K562 (cell line): ENCODE results near the gene RANBP3. TPM values are rescaled to one million over a fixed set of nuclear protein-coding genes. Genes with fewer than 3 reads are reported as not detected.

Experiments used
- ATAC-seq: fragments of 200-7000 bp; cut with Tn5 transposase; 3 replicates; pipeline ENCODE4 v1.9.1; 2020; ENCODE audit warnings: moderate library complexity
- BruUV-seq: library from RNA; stranded (reverse); fragments of 400-500 nt; replicated peaks from 2 replicates; lab custom pipeline; 2021; lab: Mats Ljungman, UMichigan
- CTCF ChIA-PET: fragments of 300-600 bp; formaldehyde crosslinking; extraction: SDS; loops from one replicate; lab custom pipeline; 2021; ENCODE audit warnings: low intra/inter-chr PET ratio; lab: Yijun Ruan, JAX
- POLR2A ChIA-PET: fragments of 300-600, 350-650 bp; sonication (Branson Sonifier 250); formaldehyde crosslinking; extraction: SDS; loops from one replicate; lab custom pipeline; 2021; ENCODE audit warnings: antibody characterized with exemption, inconsistent platforms; lab: Yijun Ruan, JAX
- DNase-seq, 4 experiments: peaks; one replicate each; pipeline versions ENCODE4 v3.0.0 to v3.0.0-alpha.2; 2011 to 2018; ENCODE audit warnings: low spot score in 3 of 4, mixed read lengths in 3 of 4; ENCODE audit errors: extremely low read depth in 1 of 4
- FAIRE-seq: peaks from 2 replicates; lab custom pipeline; 2011; peaks lifted over from hg19 to GRCh38; lab: Jason Lieb, UNC
- H2AFZ ChIP-seq: 2 replicates; pipeline ENCODE4 v1.6.0; 2011; ENCODE audit warnings: low read depth, low read length, control low read depth, inconsistent platforms
- H3K27ac ChIP-seq: fragments of 200-600 bp; 3 replicates; pipeline ENCODE4 v1.8.0; 2011; ENCODE audit warnings: low read depth, mild to moderate bottlenecking, control low read depth, inconsistent platforms, low read length, moderate library complexity, mixed read lengths; ENCODE audit errors: extremely low read depth
- H3K27me3 ChIP-seq, 2 experiments: fragments of 300-600 bp in 1 of 2; 2 replicates in 1 of 2; 3 replicates in 1 of 2; pipeline versions ENCODE4 v1.6.0 to v1.8.0; 2011; ENCODE audit warnings: inconsistent platforms in 2 of 2, low read length in 2 of 2, mild to moderate bottlenecking in 1 of 2, mixed read lengths in 1 of 2, moderate library complexity in 1 of 2; ENCODE audit not compliant: control insufficient read depth in 2 of 2, insufficient read depth in 2 of 2
- H3K36me3 ChIP-seq: fragments of 300-600 bp; 3 replicates; pipeline ENCODE4 v1.8.0; 2011; ENCODE audit warnings: mild to moderate bottlenecking, low read length, inconsistent platforms; ENCODE audit not compliant: control insufficient read depth, insufficient read depth
- H3K4me1 ChIP-seq, 2 experiments: fragments of 200-600 bp in 1 of 2; replicated peaks in 1 of 2; 2 replicates in 1 of 2; 3 replicates in 1 of 2; pipeline versions ENCODE4 v1.5.1 to v1.8.0; 2011; ENCODE audit warnings: inconsistent platforms in 2 of 2, low read length in 2 of 2, mild to moderate bottlenecking in 1 of 2, mixed read lengths in 1 of 2, moderate library complexity in 1 of 2; ENCODE audit not compliant: control insufficient read depth in 2 of 2, insufficient read depth in 2 of 2
- H3K4me2 ChIP-seq: 2 replicates; pipeline ENCODE4 v1.6.1; 2011; ENCODE audit warnings: low read length, control low read depth, inconsistent platforms, mixed read lengths; ENCODE audit not compliant: insufficient read depth
- H3K4me3 ChIP-seq: fragments of 200-600 bp; sonication (generic), shearing (Covaris generic); 2 replicates; pipeline ENCODE4 v1.5.1; 2016; ENCODE audit warnings: control low read depth, inconsistent platforms
- H3K79me2 ChIP-seq: fragments of 200-600 bp; 3 replicates; pipeline ENCODE4 v1.8.0; 2011; ENCODE audit warnings: low read length, inconsistent platforms; ENCODE audit not compliant: control insufficient read depth, insufficient read depth
- H3K9ac ChIP-seq, 2 experiments: 2 replicates each; pipeline versions ENCODE4 v1.6.0 to v1.6.1; 2011; ENCODE audit warnings: low read depth in 2 of 2, low read length in 2 of 2, control low read depth in 1 of 2, inconsistent platforms in 1 of 2, mild to moderate bottlenecking in 1 of 2, mixed read lengths in 1 of 2; ENCODE audit not compliant: insufficient read depth in 1 of 2
- H3K9me1 ChIP-seq: one replicate; pipeline ENCODE4 v1.6.0; 2011; ENCODE audit warnings: inconsistent platforms, mild to moderate bottlenecking, low read length, moderate library complexity; ENCODE audit not compliant: control insufficient read depth, insufficient read depth
- H3K9me3 ChIP-seq: replicated peaks from 2 replicates; pipeline ENCODE4 v1.5.1; 2011; ENCODE audit warnings: low read depth, low read length, inconsistent platforms; ENCODE audit not compliant: control insufficient read depth, insufficient read depth
- H4K20me1 ChIP-seq: replicated peaks from 2 replicates; pipeline ENCODE4 v1.6.1; 2011; ENCODE audit warnings: low read length, inconsistent platforms, mixed read lengths; ENCODE audit not compliant: control insufficient read depth, insufficient read depth
- ARNT ChIP-seq, 2 experiments: fragments of 450-650 bp; IDR thresholded peaks; 2 replicates each; pipeline ENCODE4 v1.6.1; 2016; ENCODE audit warnings: mild to moderate bottlenecking in 1 of 2
- BRD9 ChIP-seq: fragments of 450-650 bp; IDR thresholded peaks from 2 replicates; pipeline ENCODE4 v1.6.1; 2018; ENCODE audit warnings: low read depth; ENCODE audit not compliant: partially characterized antibody
- CREM ChIP-seq: IDR thresholded peaks from 2 replicates; pipeline ENCODE4 v1.6.1; 2014; ENCODE audit warnings: antibody characterized with exemption, low read depth
- CTBP1 ChIP-seq: fragments of 450-650 bp; IDR thresholded peaks from 2 replicates; pipeline ENCODE4 v1.6.1; 2016; ENCODE audit warnings: borderline replicate concordance
- DDX20 ChIP-seq: fragments of 450-650 bp; IDR thresholded peaks from 2 replicates; pipeline ENCODE4 v1.6.1; 2016; ENCODE audit warnings: missing genetic modification characterization, low read depth, mild to moderate bottlenecking, missing compliant biosample characterization, moderate library complexity
- E2F3 ChIP-seq: fragments of 250-450 bp; sonication (Bioruptor Pico); IDR thresholded peaks from 2 replicates; pipeline ENCODE4 v1.4.0; 2020; ENCODE audit warnings: mild to moderate bottlenecking
- HBP1 ChIP-seq: fragments of 450-650 bp; formaldehyde crosslinking; IDR thresholded peaks from 2 replicates; pipeline ENCODE4 v1.4.0; 2022; ENCODE audit warnings: missing genetic modification characterization
- KLF16 ChIP-seq: IDR thresholded peaks from 2 replicates; pipeline ENCODE4 v1.6.1; 2016; ENCODE audit warnings: antibody characterized with exemption
- MXI1 ChIP-seq: IDR thresholded peaks from 2 replicates; pipeline ENCODE4 v1.6.1; 2011; ENCODE audit warnings: low read depth, mild to moderate bottlenecking, improper control_type of control experiment, low read length
- MYC ChIP-seq, 2 experiments: fragments of 250-450 bp in 1 of 2; sonication (Bioruptor Pico) in 1 of 2; IDR thresholded peaks; 2 replicates each; pipeline versions ENCODE4 v1.5.1 to v1.6.1; 2012 to 2021; ENCODE audit warnings: low read depth in 2 of 2, borderline replicate concordance in 1 of 2, improper control_type of control experiment in 1 of 2, low read length in 1 of 2, mild to moderate bottlenecking in 1 of 2, moderate library complexity in 1 of 2
- NEUROD1 ChIP-seq: fragments of 150-350 bp; IDR thresholded peaks from 2 replicates; pipeline ENCODE4 v1.6.1; 2014; ENCODE audit warnings: borderline replicate concordance, low read length, low read depth; ENCODE audit not compliant: partially characterized antibody
- RUNX1 ChIP-seq: sonication (generic); IDR thresholded peaks from 2 replicates; pipeline ENCODE4 v1.6.1; 2016; ENCODE audit warnings: antibody characterized with exemption, low read depth
- SMARCE1 ChIP-seq: fragments of 450-650 bp; IDR thresholded peaks from 2 replicates; pipeline ENCODE4 v1.7.1; 2016; ENCODE audit warnings: mild to moderate bottlenecking
- USF2 ChIP-seq: sonication (generic); formaldehyde crosslinking; IDR thresholded peaks from 2 replicates; pipeline ENCODE4 v1.5.0; 2020; ENCODE audit warnings: missing genetic modification reagents
- ZEB2 ChIP-seq: fragments of 450-650 bp; IDR thresholded peaks from 2 replicates; pipeline ENCODE4 v1.6.1; 2016
- ZKSCAN1 ChIP-seq: fragments of 150-350 bp; IDR thresholded peaks from 2 replicates; pipeline ENCODE4 v1.6.1; 2016; ENCODE audit warnings: low read depth, low read length
- ZKSCAN8 ChIP-seq: fragments of 200-800 bp; sonication (Bioruptor generic); IDR thresholded peaks from 2 replicates; pipeline ENCODE4 v1.6.1; 2016; ENCODE audit warnings: missing genetic modification characterization, missing compliant biosample characterization
- ZNF174 ChIP-seq: fragments of 250-450 bp; sonication (Bioruptor Pico); IDR thresholded peaks from 2 replicates; pipeline ENCODE4 v1.4.0; 2020; ENCODE audit warnings: mild to moderate bottlenecking
- WGBS: fragments of 100-300 bp; shearing (Covaris generic); methylation state at CpG from one replicate; pipeline ENCODE4 v1.1.6; 2016; ENCODE audit warnings: low coverage, mixed read lengths; ENCODE audit not compliant: insufficient coverage; ENCODE audit errors: missing lambda C conversion rate; 5-methylcytosine and 5-hydroxymethylcytosine counted together
- in situ Hi-C: fragments of 300-500 bp; cut with MboI; formaldehyde crosslinking; loops from 4 replicates; pipeline ENCODE4 v1.15.0; 2018; ENCODE audit warnings: inconsistent platforms, mixed read lengths
- intact Hi-C: fragments of 100-400 bp; cut with micrococcal nuclease; formaldehyde crosslinking; loops from 2 replicates; pipeline ENCODE4 v1.14.2; 2022
- polyA plus RNA-seq, 8 experiments: library from polyadenylated mRNA; depleted of rRNA in 4 of 8; stranded (reverse) in 5 of 8; unstranded in 3 of 8; fragments of >200 nt; fragmentation: Nextera tagmentation in 2 of 8; fragmentation: Illumina TruSeq in 1 of 8; extraction: Ambion mirVana in 2 of 8; extraction: Trizol in 1 of 8; gene quantifications; 2 replicates each; pipeline versions ENCODE4 v1.2.1 to v1.2.3, GENCODE V29; 2011 to 2014; ENCODE audit warnings: inconsistent platforms in 1 of 8, missing spikeins in 1 of 8
- total RNA-seq, 7 experiments: library from RNA; depleted of rRNA in 6 of 7; stranded (reverse); fragments of >200 nt in 6 of 7; fragmentation: Illumina TruSeq in 2 of 7; extraction: Trizol in 2 of 7; gene quantifications; 2 replicates each; pipeline versions ENCODE4 v1.2.1 to v1.2.3, GENCODE V29; 2011 to 2021; ENCODE audit warnings: low replicate concordance in 1 of 7
- TF ChIP-seq, protein P1 (sequence below), 3 experiments: fragments of 200-800 bp in 1 of 3; sonication (Bioruptor generic) in 1 of 3; sonication (generic) in 1 of 3; formaldehyde crosslinking in 1 of 3; IDR thresholded peaks; 2 replicates each; pipeline versions ENCODE4 v1.6.1 to v1.8.0; 2016 to 2022; ENCODE audit warnings: mild to moderate bottlenecking in 2 of 3, missing compliant biosample characterization in 2 of 3, missing genetic modification characterization in 2 of 3, missing genetic modification reagents in 1 of 3

Gene RANBP3
- total and polyA plus RNA-seq, 9 of the 15 experiments (the other 6 are each of a cell fraction or from before 2014, with no cell fraction given), result 0.90 to 95.1 (median 63.2) TPM

GRCh38 chr19:5987077-5987818, 9.3 kb upstream of the RANBP3 start:
- in situ Hi-C loops, result no loop called here
- Histone ChIP-seq H3K9me1 (no peaks in the 10 kb centered on the region), H3K79me2 (no peaks in the 10 kb centered on the region), H3K4me2 (peak overlapping the region; percentile 82), H3K4me3 (peak overlapping the region; percentile 22), H3K4me1 (peaks cover 44 to 46% of the 10 kb centered on the region in 2 experiments), H3K27ac (peak overlapping the region; percentile 48), H3K9me3 (no peaks in the 10 kb centered on the region), H3K9ac (peak overlapping the region; percentile 47 to 90), H3K27me3 (no peaks in the 10 kb centered on the region), H3K36me3 (no peaks in the 10 kb centered on the region), H4K20me1 (no peaks in the 10 kb centered on the region), H2AFZ (peak overlapping the region; percentile 95)
- ChIA-PET CTCF (interaction anchor here (0.5 to 1.8 kb wide), 6 partner anchors 32 to 313 kb away, joined by 3 to 12 read pairs (median 5); no protein-coding TSS in a partner anchor), POLR2A (interaction anchor here (0.6 to 4.2 kb wide), 6 partner anchors 8 to 196 kb away, joined by 3 to 36 read pairs (median 4); partner anchors contain the start of genes DUS3L and RANBP3)
- intact Hi-C loops, result loop anchor here (1.0 to 10.0 kb wide), 4 partner anchors 35 to 182 kb away; partner anchors contain the start of gene NRTN
- 16% methylated on average over 17 of the region's 17 CpGs for WGBS
- ATAC-seq, result peak; percentile 22
- BruUV-seq, result no TSS peak
- FAIRE-seq, result peak; percentile 92
- peak; percentile 63 to 87 (median 74) for DNase-seq
- TF ChIP-seq CTBP1 (no peak; the same call in 1 of the 2 replicates), ZEB2 (peak; percentile 13; the same call in 1 of the 2 replicates), NEUROD1 (no peak), MYC (IDR thresholded peaks at IDR 0.05; ENCODE audit: low read depth, low read length) (0 out of 2 replicates have a peak, but pooled peaks have one; percentile 30), MYC (CRISPR knock-in tag; IDR thresholded peaks at IDR 0.05; ENCODE audit: borderline replicate concordance, low read depth) (no peak), HBP1 (CRISPR knock-in tag) (no peak), USF2 (CRISPR knock-in tag) (no peak), ARNT (IDR thresholded peaks at IDR 0.05) (no peak), RUNX1 (no peak), MXI1 (no peak), ZKSCAN1 (no peak), ZNF174 (no peak), BRD9 (peak; percentile 73), ZKSCAN8 (no peak), KLF16 (peak; percentile 34; the same call in 1 of the 2 replicates), DDX20 (tag) (no peak), E2F3 (CRISPR knock-in tag) (no peak), CREM (0 out of 2 replicates have a peak, but pooled peaks have one; percentile 25), SMARCE1 (0 out of 2 replicates have a peak, but pooled peaks have one; percentile 38)
- TF ChIP-seq, protein P1, sequence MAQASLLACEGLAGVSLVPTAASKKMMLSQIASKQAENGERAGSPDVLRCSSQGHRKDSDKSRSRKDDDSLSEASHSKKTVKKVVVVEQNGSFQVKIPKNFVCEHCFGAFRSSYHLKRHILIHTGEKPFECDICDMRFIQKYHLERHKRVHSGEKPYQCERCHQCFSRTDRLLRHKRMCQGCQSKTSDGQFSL (CRISPR knock-in tag; IDR thresholded peaks at IDR 0.05), result no peak
- TF ChIP-seq, protein P1 (tag; IDR thresholded peaks at IDR 0.05), result no peak
